Trophoblast cell (in vitro differentiated cells and primary cell): ENCODE data around the gene GLRA3.

Experiments used
- DNase-seq, 2 donors: peaks; one replicate each; pipeline ENCODE4 v3.0.0-alpha.2; 2016
- H2AFZ ChIP-seq: 2 replicates; pipeline ENCODE4 v1.6.1; 2013; ENCODE audit warnings: low read length, moderate library complexity, mild to moderate bottlenecking; ENCODE audit not compliant: insufficient read depth, poor library complexity
- H2AK5ac ChIP-seq: 2 replicates; pipeline ENCODE4 v1.6.1; 2013; ENCODE audit warnings: mild to moderate bottlenecking, low read length
- H2BK120ac ChIP-seq: 2 replicates; pipeline ENCODE4 v1.6.1; 2013; ENCODE audit warnings: low read length, mild to moderate bottlenecking, moderate library complexity; ENCODE audit not compliant: insufficient read depth, poor library complexity
- H2BK12ac ChIP-seq: 2 replicates; pipeline ENCODE4 v1.6.1; 2013; ENCODE audit warnings: mild to moderate bottlenecking, low read length, moderate library complexity
- H2BK5ac ChIP-seq: 2 replicates; pipeline ENCODE4 v1.6.1; 2013; ENCODE audit warnings: low read length, low read depth, moderate library complexity, mild to moderate bottlenecking; ENCODE audit not compliant: poor library complexity
- H3K14ac ChIP-seq: 2 replicates; pipeline ENCODE4 v1.6.1; 2013; ENCODE audit warnings: mild to moderate bottlenecking, low read length
- H3K18ac ChIP-seq: 2 replicates; pipeline ENCODE4 v1.6.1; 2013; ENCODE audit warnings: mild to moderate bottlenecking, low read length
- H3K23ac ChIP-seq: 2 replicates; pipeline ENCODE4 v1.6.1; 2013; ENCODE audit warnings: low read length
- H3K27ac ChIP-seq: 2 replicates; pipeline ENCODE4 v1.5.1; 2013; ENCODE audit warnings: low read depth, mild to moderate bottlenecking, inconsistent platforms, low read length, moderate library complexity
- H3K27me3 ChIP-seq: 2 replicates; pipeline ENCODE4 v1.6.1; 2013; ENCODE audit warnings: inconsistent platforms, mild to moderate bottlenecking, low read length, moderate library complexity; ENCODE audit not compliant: insufficient read depth
- H3K36me3 ChIP-seq, 2 experiments: 1 replicate in 1 of 2; 2 replicates in 1 of 2; pipeline ENCODE4 v1.6.1; 2013; ENCODE audit warnings: low read length in 2 of 2, mild to moderate bottlenecking in 2 of 2, moderate library complexity in 1 of 2; ENCODE audit not compliant: insufficient read depth in 2 of 2, control insufficient read depth in 1 of 2
- H3K4ac ChIP-seq: 2 replicates; pipeline ENCODE4 v1.6.1; 2013; ENCODE audit warnings: low read depth, mild to moderate bottlenecking, low read length, moderate library complexity
- H3K4me1 ChIP-seq, 2 experiments: 1 replicate in 1 of 2; 2 replicates in 1 of 2; pipeline ENCODE4 v1.6.1; 2013; ENCODE audit warnings: low read length in 2 of 2, mild to moderate bottlenecking in 2 of 2, moderate library complexity in 1 of 2; ENCODE audit not compliant: insufficient read depth in 2 of 2, control insufficient read depth in 1 of 2
- H3K4me2 ChIP-seq: 2 replicates; pipeline ENCODE4 v1.6.1; 2013; ENCODE audit warnings: inconsistent platforms, mild to moderate bottlenecking, low read length, moderate library complexity
- H3K4me3 ChIP-seq: 2 replicates; pipeline ENCODE4 v1.5.1; 2013; ENCODE audit warnings: mild to moderate bottlenecking, low read depth, low read length, inconsistent platforms
- H3K79me1 ChIP-seq: one replicate; pipeline ENCODE4 v1.6.1; 2013; ENCODE audit warnings: low read length
- H3K79me2 ChIP-seq: 2 replicates; pipeline ENCODE4 v1.6.1; 2013; ENCODE audit warnings: low read length, mild to moderate bottlenecking; ENCODE audit not compliant: control insufficient read depth, insufficient read depth, poor library complexity
- H3K9ac ChIP-seq: 2 replicates; pipeline ENCODE4 v1.6.1; 2013; ENCODE audit warnings: mild to moderate bottlenecking, low read length
- H3K9me3 ChIP-seq: 2 replicates; pipeline ENCODE4 v1.6.1; 2013; ENCODE audit warnings: low read depth, mild to moderate bottlenecking, control low read depth, inconsistent platforms, low read length; ENCODE audit not compliant: insufficient read depth
- H4K12ac ChIP-seq: 2 replicates; pipeline ENCODE4 v1.6.1; 2013; ENCODE audit warnings: low read depth, mild to moderate bottlenecking, low read length, moderate library complexity
- H4K8ac ChIP-seq: 2 replicates; pipeline ENCODE4 v1.6.1; 2013; ENCODE audit warnings: low read depth, mild to moderate bottlenecking, low read length, moderate library complexity
- H4K91ac ChIP-seq: one replicate; pipeline ENCODE4 v1.6.1; 2013; ENCODE audit warnings: low read depth, mild to moderate bottlenecking, low read length, moderate library complexity
- WGBS: extraction: QIAGEN DNeasy Blood & Tissue Kit; methylation state at CpG from one replicate; pipeline ENCODE4 v1.1.7; 2013; ENCODE audit warnings: missing lambda C conversion rate; ENCODE audit not compliant: insufficient read length, insufficient coverage; ENCODE audit errors: extremely low coverage; 5-methylcytosine and 5-hydroxymethylcytosine counted together

Gene GLRA3

GRCh38 chr4:174856926-174857800, 28.1 kb upstream of the GLRA3 start:
- H3K79me2 ChIP-seq, result no peaks in the 10 kb centered on the region
- no peak overlapping the region for H2BK5ac ChIP-seq
- H4K12ac ChIP-seq, result no peak overlapping the region
- H3K23ac ChIP-seq, result no peak overlapping the region
- H3K4me1 ChIP-seq, result no peaks in the 10 kb centered on the region
- H4K91ac ChIP-seq, result no peak overlapping the region
- WGBS, result no CpG with 5 or more reads among the region's 3 CpGs
- no peak overlapping the region for H3K4me3 ChIP-seq
- H3K18ac ChIP-seq, result no peak overlapping the region
- DNase-seq, result peak in 1 of 2 donors; percentile 2
- no peaks in the 10 kb centered on the region for H3K36me3 ChIP-seq
- H3K4me2 ChIP-seq, result no peak overlapping the region
- no peaks in the 10 kb centered on the region for H3K79me1 ChIP-seq
- H3K9ac ChIP-seq, result no peak overlapping the region
- no peak overlapping the region for H3K27ac ChIP-seq
- no peaks in the 10 kb centered on the region for H3K9me3 ChIP-seq
- no peak overlapping the region for H4K8ac ChIP-seq
- H2AK5ac ChIP-seq, result no peak overlapping the region
- H3K27me3 ChIP-seq, result no peaks in the 10 kb centered on the region
- no peak overlapping the region for H2AFZ ChIP-seq
- no peak overlapping the region for H2BK12ac ChIP-seq
- H3K4ac ChIP-seq, result no peak overlapping the region
- H3K14ac ChIP-seq, result no peak overlapping the region
- no peak overlapping the region for H2BK120ac ChIP-seq

GRCh38 chr4:174855050-174855449, 26.0 kb upstream of the GLRA3 start:
- WGBS, result no CpG with 5 or more reads among the region's 4 CpGs
- no peak overlapping the region for H2BK5ac ChIP-seq
- no peaks in the 10 kb centered on the region for H3K27me3 ChIP-seq
- no peak overlapping the region for H2BK12ac ChIP-seq
- no peak overlapping the region for H3K9ac ChIP-seq
- H3K79me2 ChIP-seq, result no peaks in the 10 kb centered on the region
- DNase-seq, result no peak
- H2AK5ac ChIP-seq, result no peak overlapping the region
- no peaks in the 10 kb centered on the region for H3K9me3 ChIP-seq
- no peak overlapping the region for H3K27ac ChIP-seq
- no peak overlapping the region for H4K91ac ChIP-seq
- no peak overlapping the region for H3K14ac ChIP-seq
- H3K36me3 ChIP-seq, result no peaks in the 10 kb centered on the region
- no peak overlapping the region for H3K4ac ChIP-seq
- no peak overlapping the region for H3K4me2 ChIP-seq
- no peak overlapping the region for H3K23ac ChIP-seq
- H4K8ac ChIP-seq, result no peak overlapping the region
- no peaks in the 10 kb centered on the region for H3K79me1 ChIP-seq
- no peak overlapping the region for H3K18ac ChIP-seq
- H3K4me3 ChIP-seq, result no peak overlapping the region
- H3K4me1 ChIP-seq, result no peaks in the 10 kb centered on the region
- no peak overlapping the region for H2AFZ ChIP-seq
- H4K12ac ChIP-seq, result no peak overlapping the region
- no peak overlapping the region for H2BK120ac ChIP-seq

- Histone ChIP-seq H3K27me3 (no peaks in the 10 kb centered on the region), H3K9ac (no peak overlapping the region), H3K18ac (no peak overlapping the region), H3K4me3 (no peak overlapping the region), H3K79me1 (no peaks in the 10 kb centered on the region), H3K4me1 (no peaks in the 10 kb centered on the region), H4K12ac (no peak overlapping the region), H3K9me3 (no peaks in the 10 kb centered on the region), H3K14ac (no peak overlapping the region), H3K27ac (no peak overlapping the region), H2BK120ac (no peak overlapping the region), H4K91ac (no peak overlapping the region), H3K4me2 (no peak overlapping the region), H3K79me2 (no peaks in the 10 kb centered on the region), H2AK5ac (no peak overlapping the region), H3K23ac (no peak overlapping the region), H2AFZ (no peak overlapping the region), H2BK5ac (no peak overlapping the region), H4K8ac (no peak overlapping the region), H2BK12ac (no peak overlapping the region), H3K36me3 (no peaks in the 10 kb centered on the region), H3K4ac (no peak overlapping the region)
- WGBS, result no CpG with 5 or more reads among the region's 3 CpGs
- DNase-seq, result no peak
These were observed 24.6 kb upstream of the GLRA3 start for GRCh38 chr4:174853629-174854028.

- Histone ChIP-seq H4K91ac (no peak overlapping the region), H2AK5ac (no peak overlapping the region), H3K9ac (no peak overlapping the region), H4K12ac (no peak overlapping the region), H2AFZ (no peak overlapping the region), H3K36me3 (no peaks in the 10 kb centered on the region), H3K4me2 (no peak overlapping the region), H3K23ac (no peak overlapping the region), H3K9me3 (no peaks in the 10 kb centered on the region), H2BK12ac (no peak overlapping the region), H3K4me1 (no peaks in the 10 kb centered on the region), H4K8ac (no peak overlapping the region), H3K18ac (no peak overlapping the region), H3K4ac (no peak overlapping the region), H3K14ac (no peak overlapping the region), H3K27me3 (no peaks in the 10 kb centered on the region), H3K27ac (no peak overlapping the region), H2BK5ac (no peak overlapping the region), H3K79me1 (no peaks in the 10 kb centered on the region), H2BK120ac (no peak overlapping the region), H3K4me3 (no peak overlapping the region), H3K79me2 (no peaks in the 10 kb centered on the region)
- no peak for DNase-seq
- WGBS, result no CpG with 5 or more reads among the region's 2 CpGs
These were observed 19.5 kb upstream of the GLRA3 start for GRCh38 chr4:174848596-174848995.
